HepG2 (cell line): Measurements from ENCODE around the gene ZNF391. TPM values are rescaled to one million over a fixed set of nuclear protein-coding genes. Genes with fewer than 3 reads are reported as not detected.

Experiments used
- CBFB ChIP-seq: sonication (generic); formaldehyde crosslinking; IDR thresholded peaks from 2 replicates; pipeline ENCODE4 v1.4.0; 2020; ENCODE audit warnings: missing genetic modification reagents
- HNRNPUL1 ChIP-seq: fragments of 200-400 bp; formaldehyde crosslinking; IDR thresholded peaks from 2 replicates; pipeline ENCODE4 v1.6.1; 2017; ENCODE audit warnings: low read depth, mild to moderate bottlenecking, low read length, moderate library complexity
- IKZF1 ChIP-seq: fragments of 450-650 bp; IDR thresholded peaks from 2 replicates; pipeline ENCODE4 v1.7.1; 2016
- NR2C2 ChIP-seq: sonication (generic); formaldehyde crosslinking; IDR thresholded peaks from 2 replicates; pipeline ENCODE4 v1.4.0; 2020; ENCODE audit warnings: missing genetic modification reagents, mild to moderate bottlenecking, moderate library complexity, borderline replicate concordance
- PRPF4 ChIP-seq: fragments of 200-400 bp; formaldehyde crosslinking; IDR thresholded peaks from 2 replicates; pipeline ENCODE4 v1.6.1; 2016; ENCODE audit warnings: low read length, low read depth; ENCODE audit not compliant: poor library complexity, severe bottlenecking
- RAD21 ChIP-seq: fragments of 450-650 bp; formaldehyde crosslinking; IDR thresholded peaks from 2 replicates; pipeline ENCODE4 v1.5.0; 2020; ENCODE audit warnings: mild to moderate bottlenecking
- RFX5 ChIP-seq: IDR thresholded peaks from 2 replicates; pipeline ENCODE4 v1.6.1; 2011; ENCODE audit warnings: low read depth, low read length, improper control_type of control experiment
- SALL1 ChIP-seq: sonication (generic); formaldehyde crosslinking; IDR thresholded peaks from 2 replicates; pipeline ENCODE4 v1.8.0; 2022; ENCODE audit warnings: mild to moderate bottlenecking, missing genetic modification reagents
- SNAI1 ChIP-seq: sonication (generic); formaldehyde crosslinking; IDR thresholded peaks from 2 replicates; pipeline ENCODE4 v1.5.0; 2020; ENCODE audit warnings: mild to moderate bottlenecking, missing genetic modification reagents, borderline replicate concordance
- THAP11 ChIP-seq: IDR thresholded peaks from 2 replicates; pipeline ENCODE4 v1.6.1; 2016; ENCODE audit warnings: missing biosample characterization, missing genetic modification reagents
- YEATS2 ChIP-seq: sonication (generic); formaldehyde crosslinking; IDR thresholded peaks from 2 replicates; pipeline ENCODE4 v1.4.0; 2020; ENCODE audit warnings: missing genetic modification reagents, borderline replicate concordance
- YY1 ChIP-seq: IDR thresholded peaks from 2 replicates; pipeline ENCODE4 v1.6.1; 2011; ENCODE audit warnings: low read length, low read depth, moderate library complexity, mild to moderate bottlenecking; ENCODE audit not compliant: insufficient read depth, insufficient replicate concordance
- ZBTB7A ChIP-seq: sonication (generic); formaldehyde crosslinking; IDR thresholded peaks from 2 replicates; pipeline ENCODE4 v1.8.0; 2022; ENCODE audit warnings: mild to moderate bottlenecking, missing genetic modification reagents
- ZNF12 ChIP-seq: sonication (generic); formaldehyde crosslinking; IDR thresholded peaks from 2 replicates; pipeline ENCODE4 v1.5.0; 2020; ENCODE audit warnings: missing genetic modification reagents
- ZNF383 ChIP-seq: sonication (generic); formaldehyde crosslinking; IDR thresholded peaks from 2 replicates; pipeline ENCODE4 v1.4.0; 2020; ENCODE audit warnings: missing genetic modification reagents, mild to moderate bottlenecking, borderline replicate concordance
- ZNF558 ChIP-seq: sonication (generic); formaldehyde crosslinking; IDR thresholded peaks from 2 replicates; pipeline ENCODE4 v1.9.0; 2022; ENCODE audit warnings: mild to moderate bottlenecking, missing genetic modification reagents, borderline replicate concordance
- ZNF619 ChIP-seq: sonication (generic); formaldehyde crosslinking; IDR thresholded peaks from 2 replicates; pipeline ENCODE4 v1.4.0; 2020; ENCODE audit warnings: mild to moderate bottlenecking, missing genetic modification reagents
- ZNF7 ChIP-seq: IDR thresholded peaks from 2 replicates; pipeline ENCODE4 v1.6.1; 2016; ENCODE audit warnings: missing biosample characterization, missing genetic modification reagents
- polyA plus RNA-seq, 8 experiments: library from polyadenylated mRNA; depleted of rRNA in 3 of 8; stranded (reverse) in 7 of 8; unstranded in 1 of 8; fragments of >200 nt; fragmentation: Illumina TruSeq in 4 of 8; extraction: Trizol in 4 of 8; gene quantifications; 2 replicates each; pipeline versions ENCODE4 v1.2.1 to v1.2.3, GENCODE V29; 2011 to 2016; ENCODE audit warnings: low read depth in 4 of 8, missing spikeins in 1 of 8, mixed read lengths in 1 of 8; ENCODE audit not compliant: insufficient read depth in 1 of 8
- total RNA-seq, 5 experiments: library from RNA; depleted of rRNA; stranded (reverse); fragments of >200 nt; fragmentation: Illumina TruSeq; extraction: Trizol; gene quantifications; 2 replicates each; pipeline ENCODE4 v1.2.3, GENCODE V29; 2016; ENCODE audit warnings: low read depth in 1 of 5
- TF ChIP-seq, protein P1 (sequence below): sonication (generic); formaldehyde crosslinking; IDR thresholded peaks from 2 replicates; pipeline ENCODE4 v1.8.1; 2023; ENCODE audit warnings: mild to moderate bottlenecking, missing genetic modification reagents
- TF ChIP-seq, protein P2 (sequence below): sonication (generic); formaldehyde crosslinking; IDR thresholded peaks from 2 replicates; pipeline ENCODE4 v1.4.0; 2020; ENCODE audit warnings: missing genetic modification reagents, borderline replicate concordance
- TF ChIP-seq, protein P3 (sequence below): sonication (generic); formaldehyde crosslinking; IDR thresholded peaks from 2 replicates; pipeline ENCODE4 v1.5.1; 2020; ENCODE audit warnings: missing genetic modification reagents, mild to moderate bottlenecking, borderline replicate concordance
- TF ChIP-seq, protein P4 (sequence below): sonication (generic); formaldehyde crosslinking; conservative IDR thresholded peaks from 2 replicates; pipeline ENCODE4 v1.8.0; 2022; ENCODE audit warnings: mild to moderate bottlenecking, moderate library complexity, missing genetic modification reagents
- TF ChIP-seq, protein P5 (sequence below): IDR thresholded peaks from 2 replicates; pipeline ENCODE4 v1.6.1; 2016; ENCODE audit warnings: missing genetic modification reagents, missing compliant biosample characterization

ZNF391 gene
- total and polyA plus RNA-seq, 2 of the 13 experiments (the other 11 are each of a cell fraction or from before 2014, with no cell fraction given), result 0.78 to 1.7 TPM

DNA sequence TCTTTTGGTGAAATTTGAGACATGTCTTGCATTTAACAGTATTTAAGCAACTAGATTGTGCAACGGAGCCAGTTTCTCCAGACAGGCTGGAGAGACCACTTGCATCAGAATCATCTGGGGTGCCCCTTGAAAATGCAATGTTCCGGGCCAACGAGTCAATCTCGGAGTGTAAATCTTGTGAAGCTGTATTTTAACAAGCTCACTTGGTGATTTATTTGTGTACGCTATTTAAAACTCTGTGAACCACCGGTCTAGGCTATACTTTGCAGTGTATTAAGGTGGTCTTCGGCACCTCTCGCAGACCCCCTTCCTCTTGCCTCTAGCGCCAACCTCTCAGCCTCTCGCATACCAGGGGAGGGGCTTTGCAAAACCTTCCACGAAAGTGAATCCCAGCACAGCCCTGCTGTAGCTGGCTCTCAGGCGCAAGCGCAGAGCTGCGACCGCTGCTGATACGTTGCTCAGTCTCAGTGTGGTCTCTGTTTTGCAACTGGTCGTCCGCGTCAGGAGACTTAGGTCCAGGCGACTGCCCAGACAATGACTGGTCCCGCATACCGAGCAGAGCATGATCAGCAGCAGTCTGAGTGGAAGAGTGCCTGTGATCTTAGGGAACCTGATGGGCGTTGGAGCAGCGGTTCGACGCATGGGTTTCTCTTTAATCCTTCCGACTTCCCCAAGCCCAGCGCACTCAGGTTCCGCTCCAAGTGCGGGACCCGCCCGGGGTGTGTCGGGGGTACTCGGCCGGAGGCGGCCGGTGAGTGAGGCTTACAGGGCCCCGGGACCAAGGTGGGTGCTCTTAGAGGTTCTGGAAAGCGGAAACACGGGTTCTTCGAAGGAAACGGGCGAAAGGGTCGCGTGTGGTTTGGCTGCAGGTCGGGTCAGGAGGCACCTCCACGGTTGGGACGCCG lies at the start of gene ZNF391 (continued):
- TF ChIP-seq ZNF12 (CRISPR knock-in tag) (peak; percentile 88), ZNF383 (CRISPR knock-in tag) (peak; percentile 79; the same call in 1 of the 2 replicates), YEATS2 (CRISPR knock-in tag) (peak; percentile 87), ZBTB7A (CRISPR knock-in tag) (peak; percentile 81), SALL1 (CRISPR knock-in tag) (peak; percentile 92), THAP11 (CRISPR knock-in tag) (peak; percentile 92), ZNF558 (CRISPR knock-in tag) (0 out of 2 replicates have a peak, but pooled peaks have one; percentile 63), NR2C2 (CRISPR knock-in tag) (peak; percentile 67; the same call in 1 of the 2 replicates), ZNF7 (no peak; the same call in none of the 2 replicates), RFX5 (no peak), ZNF619 (no peak), SNAI1 (CRISPR knock-in tag) (0 out of 2 replicates have a peak, but pooled peaks have one; percentile 68), RAD21 (CRISPR knock-in tag) (peak; percentile 47; the same call in 1 of the 2 replicates), IKZF1 (no peak), PRPF4 (no peak), YY1 (peak; percentile 62), CBFB (CRISPR knock-in tag) (peak; percentile 84; the same call in 1 of the 2 replicates), HNRNPUL1 (no peak)
- TF ChIP-seq, protein P1, sequence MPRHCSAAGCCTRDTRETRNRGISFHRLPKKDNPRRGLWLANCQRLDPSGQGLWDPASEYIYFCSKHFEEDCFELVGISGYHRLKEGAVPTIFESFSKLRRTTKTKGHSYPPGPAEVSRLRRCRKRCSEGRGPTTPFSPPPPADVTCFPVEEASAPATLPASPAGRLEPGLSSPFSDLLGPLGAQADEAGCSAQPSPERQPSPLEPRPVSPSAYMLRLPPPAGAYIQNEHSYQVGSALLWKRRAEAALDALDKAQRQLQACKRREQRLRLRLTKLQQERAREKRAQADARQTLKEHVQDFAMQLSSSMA, result no peak
- TF ChIP-seq, protein P2, sequence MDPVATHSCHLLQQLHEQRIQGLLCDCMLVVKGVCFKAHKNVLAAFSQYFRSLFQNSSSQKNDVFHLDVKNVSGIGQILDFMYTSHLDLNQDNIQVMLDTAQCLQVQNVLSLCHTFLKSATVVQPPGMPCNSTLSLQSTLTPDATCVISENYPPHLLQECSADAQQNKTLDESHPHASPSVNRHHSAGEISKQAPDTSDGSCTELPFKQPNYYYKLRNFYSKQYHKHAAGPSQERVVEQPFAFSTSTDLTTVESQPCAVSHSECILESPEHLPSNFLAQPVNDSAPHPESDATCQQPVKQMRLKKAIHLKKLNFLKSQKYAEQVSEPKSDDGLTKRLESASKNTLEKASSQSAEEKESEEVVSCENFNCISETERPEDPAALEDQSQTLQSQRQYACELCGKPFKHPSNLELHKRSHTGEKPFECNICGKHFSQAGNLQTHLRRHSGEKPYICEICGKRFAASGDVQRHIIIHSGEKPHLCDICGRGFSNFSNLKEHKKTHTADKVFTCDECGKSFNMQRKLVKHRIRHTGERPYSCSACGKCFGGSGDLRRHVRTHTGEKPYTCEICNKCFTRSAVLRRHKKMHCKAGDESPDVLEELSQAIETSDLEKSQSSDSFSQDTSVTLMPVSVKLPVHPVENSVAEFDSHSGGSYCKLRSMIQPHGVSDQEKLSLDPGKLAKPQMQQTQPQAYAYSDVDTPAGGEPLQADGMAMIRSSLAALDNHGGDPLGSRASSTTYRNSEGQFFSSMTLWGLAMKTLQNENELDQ (CRISPR knock-in tag), result no peak
- TF ChIP-seq, protein P3, sequence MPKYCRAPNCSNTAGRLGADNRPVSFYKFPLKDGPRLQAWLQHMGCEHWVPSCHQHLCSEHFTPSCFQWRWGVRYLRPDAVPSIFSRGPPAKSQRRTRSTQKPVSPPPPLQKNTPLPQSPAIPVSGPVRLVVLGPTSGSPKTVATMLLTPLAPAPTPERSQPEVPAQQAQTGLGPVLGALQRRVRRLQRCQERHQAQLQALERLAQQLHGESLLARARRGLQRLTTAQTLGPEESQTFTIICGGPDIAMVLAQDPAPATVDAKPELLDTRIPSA (CRISPR knock-in tag), result 0 out of 2 replicates have a peak, but pooled peaks have one; percentile 40
- TF ChIP-seq, protein P4, sequence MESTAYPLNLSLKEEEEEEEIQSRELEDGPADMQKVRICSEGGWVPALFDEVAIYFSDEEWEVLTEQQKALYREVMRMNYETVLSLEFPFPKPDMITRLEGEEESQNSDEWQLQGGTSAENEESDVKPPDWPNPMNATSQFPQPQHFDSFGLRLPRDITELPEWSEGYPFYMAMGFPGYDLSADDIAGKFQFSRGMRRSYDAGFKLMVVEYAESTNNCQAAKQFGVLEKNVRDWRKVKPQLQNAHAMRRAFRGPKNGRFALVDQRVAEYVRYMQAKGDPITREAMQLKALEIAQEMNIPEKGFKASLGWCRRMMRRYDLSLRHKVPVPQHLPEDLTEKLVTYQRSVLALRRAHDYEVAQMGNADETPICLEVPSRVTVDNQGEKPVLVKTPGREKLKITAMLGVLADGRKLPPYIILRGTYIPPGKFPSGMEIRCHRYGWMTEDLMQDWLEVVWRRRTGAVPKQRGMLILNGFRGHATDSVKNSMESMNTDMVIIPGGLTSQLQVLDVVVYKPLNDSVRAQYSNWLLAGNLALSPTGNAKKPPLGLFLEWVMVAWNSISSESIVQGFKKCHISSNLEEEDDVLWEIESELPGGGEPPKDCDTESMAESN (CRISPR knock-in tag), result peak; percentile 99
- TF ChIP-seq, protein P5, sequence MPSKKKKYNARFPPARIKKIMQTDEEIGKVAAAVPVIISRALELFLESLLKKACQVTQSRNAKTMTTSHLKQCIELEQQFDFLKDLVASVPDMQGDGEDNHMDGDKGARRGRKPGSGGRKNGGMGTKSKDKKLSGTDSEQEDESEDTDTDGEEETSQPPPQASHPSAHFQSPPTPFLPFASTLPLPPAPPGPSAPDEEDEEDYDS, result peak; percentile 60
